BLaER1 (cell line): ENCODE data around the gene SHF.

Experiments used
- H3K27ac ChIP-seq: shearing (Covaris generic); formaldehyde crosslinking; 2 replicates; pipeline ENCODE4 v1.8.1; 2022
- H3K27me3 ChIP-seq: shearing (Covaris generic); formaldehyde crosslinking; 2 replicates; pipeline ENCODE4 v1.8.1; 2022
- H3K36me3 ChIP-seq: shearing (Covaris generic); formaldehyde crosslinking; 2 replicates; pipeline ENCODE4 v1.8.1; 2022
- H3K4me1 ChIP-seq: shearing (Covaris generic); formaldehyde crosslinking; 2 replicates; pipeline ENCODE4 v1.8.1; 2022
- H3K4me2 ChIP-seq: shearing (Covaris generic); formaldehyde crosslinking; 2 replicates; pipeline ENCODE4 v1.8.1; 2022
- H3K4me3 ChIP-seq: shearing (Covaris generic); formaldehyde crosslinking; 2 replicates; pipeline ENCODE4 v1.8.1; 2022
- H3K9ac ChIP-seq: shearing (Covaris generic); formaldehyde crosslinking; 2 replicates; pipeline ENCODE4 v1.8.1; 2022
- H3K9me3 ChIP-seq: shearing (Covaris generic); formaldehyde crosslinking; 2 replicates; pipeline ENCODE4 v1.8.1; 2022
- H4K20me1 ChIP-seq: shearing (Covaris generic); formaldehyde crosslinking; 2 replicates; pipeline ENCODE4 v1.8.1; 2022
- Cebpa-rat ChIP-seq: shearing (Covaris generic); IDR thresholded peaks from 2 replicates; pipeline ENCODE4 v1.8.1; 2022

SHF gene

GRCh38 chr15:45162771-45163507 lies 24.8 kb downstream of the SHF start:
- no peak for TF ChIP-seq Cebpa-rat
- Histone ChIP-seq H3K4me1 (peaks cover 36% of the 10 kb centered on the region), H3K4me2 (no peak overlapping the region), H3K36me3 (no peaks in the 10 kb centered on the region), H3K9ac (no peak overlapping the region), H3K4me3 (no peak overlapping the region), H3K27ac (peak overlapping the region; percentile 19; the same call in 1 of the 2 replicates), H3K27me3 (no peaks in the 10 kb centered on the region), H3K9me3 (no peaks in the 10 kb centered on the region), H4K20me1 (no peaks in the 10 kb centered on the region)

GRCh38 chr15:45161666-45162065 lies 26.1 kb downstream of the SHF start:
- H3K27me3 ChIP-seq: no peaks in the 10 kb centered on the region
- H3K27ac ChIP-seq: 0 out of 2 replicates have a peak overlapping the region, but pooled peaks have one; percentile 41
- no peak for TF ChIP-seq Cebpa-rat
- no peaks in the 10 kb centered on the region for H3K9me3 ChIP-seq
- H3K4me3 ChIP-seq: no peak overlapping the region
- peaks cover 43% of the 10 kb centered on the region for H3K4me1 ChIP-seq
- peak overlapping the region; percentile 45 for H3K4me2 ChIP-seq
- no peak overlapping the region for H3K9ac ChIP-seq
- H4K20me1 ChIP-seq: no peaks in the 10 kb centered on the region
- H3K36me3 ChIP-seq: no peaks in the 10 kb centered on the region

- no peaks in the 10 kb centered on the region for H3K27me3 ChIP-seq
- peaks cover 42% of the 10 kb centered on the region for H3K4me1 ChIP-seq
- H3K4me3 ChIP-seq: no peak overlapping the region
- no peaks in the 10 kb centered on the region for H3K9me3 ChIP-seq
- no peaks in the 10 kb centered on the region for H3K36me3 ChIP-seq
- no peaks in the 10 kb centered on the region for H4K20me1 ChIP-seq
- no peak for TF ChIP-seq Cebpa-rat
- no peak overlapping the region for H3K4me2 ChIP-seq
- H3K27ac ChIP-seq: no peak overlapping the region
- no peak overlapping the region for H3K9ac ChIP-seq
Measured at GRCh38 chr15:45157974-45158373, 29.8 kb downstream of the SHF start.

GRCh38 chr15:45156744-45157455 lies 30.9 kb downstream of the SHF start:
- Histone ChIP-seq H3K4me2 (peak overlapping the region; percentile 80), H4K20me1 (no peaks in the 10 kb centered on the region), H3K9ac (peak overlapping the region; percentile 38; the same call in 1 of the 2 replicates), H3K4me1 (peaks cover 38% of the 10 kb centered on the region), H3K9me3 (no peaks in the 10 kb centered on the region), H3K36me3 (peaks cover 6% of the 10 kb centered on the region; the same call in 1 of the 2 replicates), H3K27me3 (no peaks in the 10 kb centered on the region), H3K4me3 (no peak overlapping the region), H3K27ac (peak overlapping the region; percentile 30; the same call in 1 of the 2 replicates)
- no peak for TF ChIP-seq Cebpa-rat

GRCh38 chr15:45155739-45156138 lies 32.0 kb downstream of the SHF start:
- TF ChIP-seq Cebpa-rat: no peak

GRCh38 chr15:45151998-45152828 lies 35.6 kb downstream of the SHF start:
- no peaks in the 10 kb centered on the region for H3K9me3 ChIP-seq
- no peak overlapping the region for H3K4me3 ChIP-seq
- H3K4me1 ChIP-seq: peaks cover 32% of the 10 kb centered on the region
- no peak overlapping the region for H3K27ac ChIP-seq
- no peak overlapping the region for H3K9ac ChIP-seq
- no peaks in the 10 kb centered on the region for H4K20me1 ChIP-seq
- H3K36me3 ChIP-seq: peaks cover 8% of the 10 kb centered on the region; the same call in 1 of the 2 replicates
- H3K4me2 ChIP-seq: no peak overlapping the region
- no peaks in the 10 kb centered on the region for H3K27me3 ChIP-seq
- no peak for TF ChIP-seq Cebpa-rat

More at GRCh38 chr15:45155739-45156138, 32.0 kb downstream of the SHF start:
- Histone ChIP-seq H3K27ac (no peak overlapping the region), H3K4me3 (no peak overlapping the region), H4K20me1 (no peaks in the 10 kb centered on the region), H3K9me3 (no peaks in the 10 kb centered on the region), H3K9ac (no peak overlapping the region), H3K27me3 (no peaks in the 10 kb centered on the region), H3K36me3 (peaks cover 8% of the 10 kb centered on the region; the same call in 1 of the 2 replicates), H3K4me1 (peaks cover 33% of the 10 kb centered on the region), H3K4me2 (peak overlapping the region; percentile 80)

- H3K36me3 ChIP-seq: peaks cover 8% of the 10 kb centered on the region; the same call in 1 of the 2 replicates
- peaks cover 20% of the 10 kb centered on the region for H3K4me1 ChIP-seq
- H3K27me3 ChIP-seq: no peaks in the 10 kb centered on the region
- no peaks in the 10 kb centered on the region for H4K20me1 ChIP-seq
- no peak overlapping the region for H3K9ac ChIP-seq
- no peak overlapping the region for H3K4me3 ChIP-seq
- no peak overlapping the region for H3K4me2 ChIP-seq
- TF ChIP-seq Cebpa-rat: no peak
- no peaks in the 10 kb centered on the region for H3K9me3 ChIP-seq
- H3K27ac ChIP-seq: no peak overlapping the region
Measured at GRCh38 chr15:45150997-45151396, 36.8 kb downstream of the SHF start.

- Histone ChIP-seq H3K27me3 (no peaks in the 10 kb centered on the region), H3K4me1 (peaks cover 15% of the 10 kb centered on the region), H3K9me3 (no peaks in the 10 kb centered on the region), H3K27ac (no peak overlapping the region), H3K36me3 (peaks cover 8% of the 10 kb centered on the region; the same call in 1 of the 2 replicates), H4K20me1 (no peaks in the 10 kb centered on the region), H3K4me2 (no peak overlapping the region), H3K4me3 (no peak overlapping the region), H3K9ac (no peak overlapping the region)
- TF ChIP-seq Cebpa-rat: no peak
Measured at GRCh38 chr15:45150481-45150880, 37.3 kb downstream of the SHF start.

- no peak overlapping the region for H3K9ac ChIP-seq
- no peak overlapping the region for H3K4me3 ChIP-seq
- H3K27ac ChIP-seq: no peak overlapping the region
- TF ChIP-seq Cebpa-rat: no peak
- H4K20me1 ChIP-seq: no peaks in the 10 kb centered on the region
- H3K9me3 ChIP-seq: no peaks in the 10 kb centered on the region
- H3K36me3 ChIP-seq: peaks cover 8% of the 10 kb centered on the region; the same call in 1 of the 2 replicates
- H3K27me3 ChIP-seq: no peaks in the 10 kb centered on the region
- H3K4me1 ChIP-seq: peaks cover 7% of the 10 kb centered on the region
- H3K4me2 ChIP-seq: peak overlapping the region; percentile 12; the same call in 1 of the 2 replicates
Measured at GRCh38 chr15:45149060-45149459, 38.7 kb downstream of the SHF start.
